Mesendoderm (in vitro differentiated cells): Measurements from ENCODE around the gene NEDD4L.

Experiments used
- DNase-seq: peaks from one replicate; pipeline ENCODE4 v3.0.0; 2013
- H2AK5ac ChIP-seq: 2 replicates; pipeline ENCODE4 v1.6.1; 2013; ENCODE audit warnings: low read length, inconsistent platforms
- H2BK120ac ChIP-seq: 2 replicates; pipeline ENCODE4 v1.6.1; 2013; ENCODE audit warnings: low read depth, mild to moderate bottlenecking, low read length, moderate library complexity, mixed read lengths
- H2BK15ac ChIP-seq: replicated peaks from 2 replicates; pipeline ENCODE4 v1.6.1; 2013; ENCODE audit warnings: low read depth, mild to moderate bottlenecking, moderate library complexity
- H2BK5ac ChIP-seq: 2 replicates; pipeline ENCODE4 v1.6.1; 2013; ENCODE audit warnings: low read length, inconsistent platforms
- H3K18ac ChIP-seq: 2 replicates; pipeline ENCODE4 v1.6.1; 2013; ENCODE audit warnings: mild to moderate bottlenecking, low read length, mixed read lengths
- H3K23ac ChIP-seq: one replicate; pipeline ENCODE4 v1.6.1; 2013; ENCODE audit warnings: low read length
- H3K27ac ChIP-seq: 2 replicates; pipeline ENCODE4 v1.5.1; 2013; ENCODE audit warnings: low read depth, mild to moderate bottlenecking, inconsistent platforms, low read length, moderate library complexity
- H3K27me3 ChIP-seq: 2 replicates; pipeline ENCODE4 v1.6.1; 2013; ENCODE audit warnings: low read length, control low read depth, mild to moderate bottlenecking, inconsistent platforms; ENCODE audit not compliant: insufficient read depth, poor library complexity
- H3K36me3 ChIP-seq: 2 replicates; pipeline ENCODE4 v1.6.1; 2013; ENCODE audit warnings: low read length, inconsistent platforms; ENCODE audit not compliant: control insufficient read depth, insufficient read depth
- H3K4ac ChIP-seq: one replicate; pipeline ENCODE4 v1.6.1; 2013; ENCODE audit warnings: low read depth, mild to moderate bottlenecking, low read length, moderate library complexity
- H3K4me1 ChIP-seq: 2 replicates; pipeline ENCODE4 v1.6.1; 2013; ENCODE audit warnings: low read depth, low read length, inconsistent platforms; ENCODE audit not compliant: control insufficient read depth
- H3K4me2 ChIP-seq: 2 replicates; pipeline ENCODE4 v1.6.1; 2013; ENCODE audit warnings: low read length
- H3K4me3 ChIP-seq: 2 replicates; pipeline ENCODE4 v1.5.1; 2013; ENCODE audit warnings: mild to moderate bottlenecking, low read length
- H3K56ac ChIP-seq: one replicate; pipeline ENCODE4 v1.6.1; 2013; ENCODE audit warnings: low read length
- H3K79me1 ChIP-seq: 2 replicates; pipeline ENCODE4 v1.6.1; 2013; ENCODE audit warnings: low read length, inconsistent platforms
- H3K79me2 ChIP-seq: 2 replicates; pipeline ENCODE4 v1.6.1; 2013; ENCODE audit warnings: mild to moderate bottlenecking, low read length; ENCODE audit not compliant: control insufficient read depth, insufficient read depth
- H3K9ac ChIP-seq: 2 replicates; pipeline ENCODE4 v1.6.1; 2013; ENCODE audit warnings: low read length, inconsistent platforms
- H4K5ac ChIP-seq: one replicate; pipeline ENCODE4 v1.6.1; 2013; ENCODE audit warnings: low read length
- H4K8ac ChIP-seq: one replicate; pipeline ENCODE4 v1.6.1; 2013; ENCODE audit warnings: low read depth, mild to moderate bottlenecking, control low read depth, low read length, moderate library complexity
- WGBS: extraction: QIAGEN DNeasy Blood & Tissue Kit; methylation state at CpG from one replicate; pipeline ENCODE4 v1.1.7; 2013; ENCODE audit warnings: low lambda C conversion rate, missing lambda C conversion rate; ENCODE audit not compliant: insufficient coverage; ENCODE audit errors: extremely low coverage; 5-methylcytosine and 5-hydroxymethylcytosine counted together

NEDD4L gene

DNA sequence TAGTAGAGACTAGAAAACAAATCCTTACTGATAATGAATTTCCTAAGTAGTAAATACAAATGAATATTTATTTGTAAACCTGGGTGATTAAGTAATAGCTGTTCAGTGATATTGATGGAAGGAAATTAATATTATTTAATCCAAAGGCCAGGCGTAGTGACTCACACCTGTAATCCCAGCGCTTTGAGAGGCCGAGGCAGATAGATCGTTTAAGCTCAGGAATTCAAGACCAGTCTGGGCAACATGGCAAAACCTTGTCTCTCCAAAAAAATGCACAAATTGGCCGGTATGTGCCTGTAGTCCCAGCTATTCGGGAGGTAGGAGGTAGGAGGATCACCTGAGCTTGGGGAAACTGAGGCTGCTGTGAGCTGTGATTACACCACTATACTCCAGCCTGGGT is 228.2 kb downstream of the NEDD4L start:
- peaks cover 3% of the 10 kb centered on the region for H3K79me1 ChIP-seq
- peaks cover 2% of the 10 kb centered on the region for H3K79me2 ChIP-seq
- no peak for DNase-seq
- no peak overlapping the region for H4K5ac ChIP-seq
- no peak overlapping the region for H2BK15ac ChIP-seq
- no peak overlapping the region for H3K18ac ChIP-seq
- no peak overlapping the region for H3K56ac ChIP-seq
- H3K4me1 ChIP-seq, result no peaks in the 10 kb centered on the region
- no peak overlapping the region for H2AK5ac ChIP-seq
- H3K4me3 ChIP-seq, result no peak overlapping the region
- no peaks in the 10 kb centered on the region for H3K36me3 ChIP-seq
- no CpG with 5 or more reads among the region's 6 CpGs for WGBS
- no peak overlapping the region for H2BK5ac ChIP-seq
- H3K23ac ChIP-seq, result no peak overlapping the region
- H4K8ac ChIP-seq, result no peak overlapping the region
- no peak overlapping the region for H2BK120ac ChIP-seq
- H3K4ac ChIP-seq, result no peak overlapping the region
- no peak overlapping the region for H3K4me2 ChIP-seq
- no peak overlapping the region for H3K27ac ChIP-seq
- no peak overlapping the region for H3K9ac ChIP-seq
- H3K27me3 ChIP-seq, result no peaks in the 10 kb centered on the region

DNA sequence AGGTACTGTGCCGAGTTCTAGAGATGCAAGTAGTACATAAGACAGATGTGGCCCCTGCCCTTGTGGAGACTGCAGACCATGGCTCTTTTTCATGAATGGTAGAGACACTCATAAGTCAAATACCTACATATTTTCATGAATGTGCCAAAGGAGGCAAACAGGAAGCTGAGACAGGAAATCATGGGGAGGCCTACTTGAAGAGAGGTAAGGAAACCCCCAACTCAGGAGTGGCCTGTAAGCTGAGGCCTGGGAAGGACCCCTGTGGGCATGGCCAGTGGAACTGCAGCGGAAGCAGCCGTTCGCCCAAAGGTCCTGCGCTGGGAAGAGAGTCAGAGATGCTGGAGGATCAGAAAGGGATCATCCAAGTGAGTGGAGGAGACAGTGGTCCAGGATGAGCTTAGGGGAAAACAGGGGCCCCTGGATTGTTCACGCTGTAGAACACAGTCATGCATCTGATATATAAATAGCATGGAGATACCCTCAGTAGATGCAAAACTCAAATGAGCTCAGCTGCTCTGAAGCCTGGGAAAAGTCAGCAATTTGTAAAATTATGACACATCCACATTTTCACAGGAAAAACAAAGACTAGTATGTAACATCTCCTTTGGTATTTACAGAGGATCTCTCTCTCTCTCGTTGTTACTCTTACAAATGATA is 228.9 kb downstream of the NEDD4L start:
- Histone ChIP-seq H3K9ac (no peak overlapping the region), H3K27ac (no peak overlapping the region), H3K79me1 (peaks cover 3% of the 10 kb centered on the region), H2BK120ac (no peak overlapping the region), H3K79me2 (peaks cover 2% of the 10 kb centered on the region), H3K4ac (no peak overlapping the region), H2BK15ac (no peak overlapping the region), H3K18ac (no peak overlapping the region), H3K23ac (no peak overlapping the region), H3K4me3 (no peak overlapping the region), H3K56ac (no peak overlapping the region), H3K4me2 (no peak overlapping the region), H4K5ac (no peak overlapping the region), H4K8ac (no peak overlapping the region), H3K36me3 (no peaks in the 10 kb centered on the region), H2BK5ac (no peak overlapping the region), H3K27me3 (no peaks in the 10 kb centered on the region), H2AK5ac (no peak overlapping the region), H3K4me1 (no peaks in the 10 kb centered on the region)
- whole genome bisulfite sequencing, result no CpG with 5 or more reads among the region's 7 CpGs
- DNase-seq, result no peak

DNA sequence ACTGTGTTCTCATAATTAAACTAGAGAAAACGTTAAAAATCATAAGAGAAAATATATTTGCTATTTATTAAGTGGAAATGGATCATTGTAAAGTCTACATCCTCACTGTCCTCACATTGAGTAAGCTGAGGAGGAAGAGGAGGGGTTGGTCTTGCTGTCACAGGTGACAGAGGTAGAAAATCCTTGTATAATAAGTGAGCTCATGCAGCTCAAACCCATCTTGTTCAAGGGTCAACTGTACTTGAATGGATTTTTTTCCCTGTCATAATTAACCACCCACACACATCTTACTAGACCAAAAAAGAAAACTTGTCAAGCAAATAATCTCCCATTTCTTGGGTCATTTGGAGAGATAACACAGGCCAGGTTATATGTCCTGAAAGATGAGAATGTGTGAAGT is 231.2 kb downstream of the NEDD4L start:
- no peaks in the 10 kb centered on the region for H3K27me3 ChIP-seq
- H3K23ac ChIP-seq, result no peak overlapping the region
- no peak overlapping the region for H2BK5ac ChIP-seq
- H3K9ac ChIP-seq, result no peak overlapping the region
- no peak overlapping the region for H2BK15ac ChIP-seq
- no peak overlapping the region for H3K4ac ChIP-seq
- H3K79me2 ChIP-seq, result peaks cover 6% of the 10 kb centered on the region
- H3K56ac ChIP-seq, result no peak overlapping the region
- no peak for DNase-seq
- H3K79me1 ChIP-seq, result peaks cover 7% of the 10 kb centered on the region
- no peak overlapping the region for H4K8ac ChIP-seq
- H3K4me3 ChIP-seq, result no peak overlapping the region
- H3K4me1 ChIP-seq, result no peaks in the 10 kb centered on the region
- WGBS, result no CpG with 5 or more reads among the region's 1 CpG
- H3K36me3 ChIP-seq, result no peaks in the 10 kb centered on the region
- H3K4me2 ChIP-seq, result no peak overlapping the region
- H2AK5ac ChIP-seq, result no peak overlapping the region
- no peak overlapping the region for H4K5ac ChIP-seq
- H3K18ac ChIP-seq, result no peak overlapping the region
- H2BK120ac ChIP-seq, result no peak overlapping the region
- H3K27ac ChIP-seq, result no peak overlapping the region

DNA sequence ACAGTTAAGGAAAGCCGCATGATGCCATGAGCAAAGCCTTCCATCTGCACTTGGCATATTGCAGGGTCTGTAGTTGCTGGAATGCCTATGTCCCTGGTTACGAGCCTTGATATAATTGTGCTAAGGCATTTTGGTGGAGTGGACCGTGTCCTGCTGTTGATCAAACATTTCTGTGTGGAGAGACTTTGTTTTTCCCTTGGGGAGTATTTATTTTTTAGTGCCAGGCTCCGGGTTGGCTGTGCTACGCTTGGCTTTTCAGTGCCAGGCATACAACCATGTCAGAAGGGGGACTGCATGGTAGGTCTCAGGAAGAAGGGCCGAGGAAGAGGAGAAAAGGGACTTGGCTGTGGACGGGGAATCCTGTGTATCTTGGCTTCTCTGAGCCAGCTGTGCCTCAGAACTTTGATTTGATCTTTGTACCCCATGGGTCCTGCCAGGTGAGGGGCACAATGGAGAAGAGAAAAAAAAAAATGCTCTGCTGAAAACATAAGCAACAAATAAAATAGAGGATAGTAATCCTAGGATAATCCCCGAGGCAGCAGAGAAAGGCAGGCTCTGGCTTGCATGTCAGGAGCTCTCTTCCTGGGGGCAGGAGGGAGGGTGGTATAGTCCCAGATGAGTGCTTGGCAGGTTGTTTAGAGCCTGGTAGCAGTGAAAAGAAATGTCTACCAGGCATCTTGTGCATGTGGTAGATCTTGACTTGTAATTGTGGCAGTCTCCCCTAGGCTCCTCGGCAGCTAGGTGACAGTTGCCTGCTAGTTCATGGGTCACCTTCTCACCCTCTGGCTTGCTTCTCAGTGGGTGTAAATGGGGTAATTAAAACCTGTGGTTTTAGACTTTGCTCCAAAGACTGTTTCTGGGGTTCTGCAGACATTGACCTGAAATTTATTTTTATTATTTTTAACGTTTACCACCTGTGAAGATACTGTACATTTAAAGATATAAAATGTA is 233.0 kb downstream of the NEDD4L start:
- Histone ChIP-seq H4K5ac (no peak overlapping the region), H2BK5ac (no peak overlapping the region), H4K8ac (no peak overlapping the region), H3K9ac (no peak overlapping the region), H3K4me2 (no peak overlapping the region), H3K4me3 (no peak overlapping the region), H2BK120ac (no peak overlapping the region), H3K18ac (no peak overlapping the region), H3K23ac (no peak overlapping the region), H3K79me2 (peaks cover 7% of the 10 kb centered on the region), H3K27ac (no peak overlapping the region), H3K4ac (no peak overlapping the region), H2BK15ac (no peak overlapping the region), H3K4me1 (no peaks in the 10 kb centered on the region), H3K79me1 (peaks cover 7% of the 10 kb centered on the region), H3K56ac (no peak overlapping the region), H2AK5ac (no peak overlapping the region), H3K27me3 (no peaks in the 10 kb centered on the region), H3K36me3 (no peaks in the 10 kb centered on the region)
- DNase-seq, result no peak
- no CpG with 5 or more reads among the region's 10 CpGs for WGBS

DNA sequence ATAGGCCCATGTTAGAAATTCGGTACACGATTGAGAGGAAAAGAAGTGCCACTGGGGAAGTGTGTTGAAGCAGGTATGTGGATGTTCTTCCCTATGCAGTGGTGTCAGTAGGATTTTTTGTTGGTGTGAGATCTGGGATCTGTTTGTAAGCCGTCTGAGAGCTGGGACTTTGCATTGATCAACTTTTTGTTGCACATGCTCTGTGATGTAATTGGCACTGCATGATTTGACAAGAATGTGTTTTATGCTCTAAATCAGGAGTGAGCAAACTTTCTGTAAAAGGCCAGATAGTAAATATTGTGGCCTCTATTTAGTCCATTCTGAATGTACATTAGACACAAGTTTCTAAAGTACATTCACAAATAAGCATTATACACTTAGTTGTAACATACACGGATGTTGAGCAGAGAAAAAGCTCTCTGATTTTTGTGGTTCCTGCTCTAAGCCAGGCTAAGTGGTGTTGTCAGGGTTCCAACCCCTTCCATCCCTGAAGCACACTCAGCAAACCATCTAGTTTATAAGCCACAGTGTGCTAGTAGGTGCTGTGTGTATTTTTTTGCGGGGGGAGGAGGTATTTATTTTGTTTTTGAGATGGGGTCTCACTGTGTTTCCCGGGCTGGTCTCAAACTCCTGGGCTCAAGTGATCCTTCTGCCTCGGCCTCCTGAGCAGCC is 235.6 kb downstream of the NEDD4L start:
- no peak overlapping the region for H3K4ac ChIP-seq
- DNase-seq, result no peak
- no peak overlapping the region for H2AK5ac ChIP-seq
- H3K79me1 ChIP-seq, result peaks cover 8% of the 10 kb centered on the region
- no peak overlapping the region for H2BK120ac ChIP-seq
- no peak overlapping the region for H4K8ac ChIP-seq
- no peak overlapping the region for H3K4me3 ChIP-seq
- H2BK5ac ChIP-seq, result no peak overlapping the region
- no peak overlapping the region for H3K4me2 ChIP-seq
- H3K18ac ChIP-seq, result no peak overlapping the region
- no peak overlapping the region for H3K9ac ChIP-seq
- no peak overlapping the region for H4K5ac ChIP-seq
- H3K56ac ChIP-seq, result no peak overlapping the region
- H3K27ac ChIP-seq, result no peak overlapping the region
- H3K79me2 ChIP-seq, result peaks cover 7% of the 10 kb centered on the region
- H3K23ac ChIP-seq, result no peak overlapping the region
- H3K27me3 ChIP-seq, result no peaks in the 10 kb centered on the region
- H3K4me1 ChIP-seq, result no peaks in the 10 kb centered on the region
- H2BK15ac ChIP-seq, result no peak overlapping the region
- no peaks in the 10 kb centered on the region for H3K36me3 ChIP-seq
- no CpG with 5 or more reads among the region's 7 CpGs for WGBS
